ENCODE data around the gene SAPCD1.
"Not testable (repeated sequence)": the region's sequence is repeated elsewhere in the genome, so short reads cannot be mapped to it uniquely, and the experiment has no call there.

The SAPCD1 gene

DNA sequence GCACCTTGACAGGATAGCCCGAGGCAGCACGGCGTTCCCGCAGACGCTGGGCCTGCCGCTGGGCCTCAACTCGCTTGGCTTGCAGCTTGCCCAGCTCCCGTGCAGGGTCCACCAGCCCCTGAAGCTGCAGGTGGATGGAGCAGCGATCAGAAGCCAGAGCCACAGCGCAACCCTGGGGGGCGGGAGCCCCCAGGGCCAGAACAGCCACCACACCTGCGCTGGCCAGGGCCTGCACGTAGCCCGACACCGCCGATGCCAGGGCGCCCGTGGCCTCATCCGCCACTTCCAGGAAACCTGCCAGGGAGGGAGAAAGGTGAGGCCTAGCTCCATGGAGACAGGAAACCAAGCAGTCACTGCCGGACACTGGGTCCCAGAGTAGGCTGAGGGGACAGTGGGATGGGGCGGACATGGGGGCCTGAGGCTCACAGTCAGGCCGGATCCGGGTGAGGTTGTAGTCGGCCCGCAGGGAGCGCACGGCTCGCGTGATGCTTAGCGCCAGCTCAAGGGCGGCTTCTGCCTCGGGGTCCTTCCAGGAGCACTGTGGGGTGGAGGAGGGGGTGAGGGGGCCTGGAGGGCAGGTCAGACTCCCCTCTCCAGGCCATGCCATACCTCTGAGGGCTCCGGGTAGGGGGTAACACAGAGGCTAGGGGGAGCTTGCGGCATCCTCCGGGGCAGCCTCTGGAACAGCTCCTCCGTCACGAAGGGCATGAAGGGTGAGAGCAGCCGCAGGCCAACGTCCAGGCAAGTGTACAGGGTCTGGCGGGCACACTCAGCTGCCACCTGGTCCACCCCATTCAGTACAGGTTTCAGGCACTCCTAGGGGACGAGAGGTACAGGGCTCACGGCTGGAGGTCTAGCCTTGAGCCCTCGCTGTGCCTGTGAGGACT, 16.8 kb downstream of the SAPCD1 start:
- no peak for DNase-seq (ENCODE audit: low read depth)

DNA sequence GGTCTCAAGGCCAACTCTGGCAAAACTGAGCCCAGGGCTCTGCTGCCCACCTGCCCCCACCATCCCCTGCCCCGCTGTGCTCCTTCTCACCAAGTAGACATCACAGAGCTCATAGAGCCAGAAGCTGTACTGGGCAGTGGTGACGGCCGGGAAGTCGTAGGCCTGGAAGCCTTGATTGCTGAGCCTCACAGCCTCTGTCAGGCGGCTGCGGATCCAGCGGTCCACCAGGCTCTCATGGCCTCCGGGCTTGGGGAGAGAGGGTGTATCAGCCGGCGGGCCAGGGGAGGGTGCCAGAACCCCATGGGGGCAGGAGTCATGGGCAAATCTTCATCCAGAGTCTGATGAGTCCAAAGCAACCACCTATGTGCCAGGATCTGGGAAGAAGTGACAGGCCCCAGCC, 17.5 kb downstream of the SAPCD1 start:
- no peak for DNase-seq (ENCODE audit: low read depth)

DNA sequence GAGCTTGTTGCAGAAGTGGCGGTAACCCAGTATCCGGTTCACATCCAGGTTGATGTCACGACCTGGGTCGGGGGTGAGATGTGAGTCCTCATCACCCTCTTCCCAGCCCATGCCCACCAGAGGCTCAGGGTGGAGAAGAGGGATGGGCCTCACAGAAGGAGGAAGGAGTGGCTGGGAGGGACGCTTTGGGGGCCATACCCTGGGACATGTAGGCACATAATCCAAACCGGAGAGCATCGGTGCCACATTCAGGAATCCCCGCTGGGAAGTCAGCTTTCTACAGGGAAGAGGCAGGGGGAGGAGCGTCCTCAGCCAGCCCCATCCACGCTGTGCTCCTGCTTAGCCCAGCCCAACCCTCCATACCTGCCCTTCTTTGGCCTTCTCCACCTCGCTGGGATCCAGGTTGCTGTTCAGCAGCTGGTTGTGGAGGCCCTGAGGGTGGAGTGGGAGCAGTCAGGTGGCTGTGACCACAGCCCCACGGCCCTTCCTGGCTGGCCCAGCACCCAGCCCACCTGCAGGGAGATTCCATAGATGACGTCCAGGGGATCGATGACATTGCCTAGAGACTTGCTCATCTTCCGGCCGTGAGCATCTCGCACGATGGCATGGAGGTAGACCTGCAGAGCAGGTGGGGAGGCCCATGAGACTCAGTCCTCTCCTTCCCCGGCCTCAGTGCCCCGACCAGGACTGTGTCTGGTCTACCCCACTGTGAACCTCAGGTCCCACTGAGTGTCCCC, 18.2 kb downstream of the SAPCD1 start:
- DNase-seq (ENCODE audit: low read depth) = no peak

DNA sequence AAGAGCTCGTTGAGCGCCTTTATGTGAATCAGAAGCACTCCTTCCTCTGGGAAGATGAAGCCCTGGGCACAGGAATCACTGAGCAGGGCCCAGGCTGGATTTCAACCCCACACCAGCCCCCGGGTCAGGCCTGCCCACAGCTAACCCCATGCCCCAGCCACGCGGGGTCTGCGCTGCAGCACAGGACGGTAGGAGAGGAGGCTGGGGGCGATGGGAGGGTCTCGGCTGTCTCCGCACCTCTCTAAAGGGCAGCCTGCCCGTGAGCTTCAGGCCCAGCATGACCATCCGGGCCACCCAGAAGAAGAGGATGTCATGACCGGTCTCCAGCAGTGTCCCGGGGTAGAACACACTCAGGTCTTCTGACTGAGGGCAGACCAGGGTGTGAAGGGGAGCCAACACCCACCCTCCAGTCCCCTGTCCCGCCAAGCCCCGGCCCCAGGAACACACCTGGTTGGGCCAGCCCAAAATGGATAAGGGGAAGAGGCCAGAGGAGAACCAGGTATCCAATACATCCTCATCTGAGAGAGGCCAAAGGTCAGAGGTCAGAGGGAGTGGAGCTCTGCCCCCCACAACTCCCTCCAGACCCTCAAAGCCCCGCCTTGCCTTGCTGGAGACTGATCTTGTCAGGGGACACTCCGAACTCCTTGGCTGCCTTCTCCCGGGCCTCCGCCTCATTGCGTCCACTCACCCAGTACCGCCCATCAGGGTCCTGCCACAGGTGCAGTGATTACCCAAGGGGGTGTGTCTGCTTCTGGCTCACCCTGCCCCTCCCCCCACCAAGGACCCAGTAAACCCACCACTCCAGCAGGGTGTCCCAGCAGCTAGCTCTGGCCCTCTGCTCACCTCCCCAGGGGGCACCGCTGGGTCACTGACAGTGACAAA, 19.0 kb downstream of the SAPCD1 start:
- no peak for DNase-seq (ENCODE audit: low read depth)

DNA sequence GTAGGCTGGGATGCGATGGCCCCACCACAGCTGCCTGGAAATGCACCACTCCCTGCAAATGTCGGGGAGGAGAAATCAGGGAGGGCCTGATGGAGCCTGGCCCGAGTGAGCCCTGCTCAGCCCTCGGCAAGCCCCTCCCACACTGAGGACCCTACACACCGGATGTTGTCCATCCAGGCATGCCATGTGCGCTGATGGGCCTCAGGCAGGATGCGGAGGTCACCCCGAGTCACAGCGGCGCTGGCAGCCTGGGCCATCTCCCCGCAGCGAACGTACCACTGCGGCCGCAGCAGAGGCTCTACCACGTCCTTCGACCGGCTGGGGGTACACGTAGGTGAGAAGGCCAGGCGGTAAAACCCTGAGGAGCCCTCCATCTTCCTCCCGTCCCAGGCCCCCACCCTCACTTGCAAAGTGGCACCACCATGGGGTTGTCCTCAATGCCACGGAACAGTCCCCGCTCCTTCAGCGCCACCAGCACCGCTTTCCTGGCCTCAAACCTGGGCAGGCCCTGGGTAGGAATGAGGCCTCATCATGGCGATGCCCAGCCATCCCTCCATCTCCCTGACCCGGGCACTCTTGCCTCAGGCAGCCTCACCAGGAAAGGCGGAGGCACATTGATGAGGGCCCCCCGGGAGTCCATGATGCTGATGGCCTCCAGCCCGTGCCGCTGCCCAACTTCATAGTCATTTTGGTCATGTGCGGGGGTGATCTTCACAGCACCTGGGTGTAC, 19.8 kb downstream of the SAPCD1 start:
- no peak for DNase-seq (ENCODE audit: low read depth)

DNA sequence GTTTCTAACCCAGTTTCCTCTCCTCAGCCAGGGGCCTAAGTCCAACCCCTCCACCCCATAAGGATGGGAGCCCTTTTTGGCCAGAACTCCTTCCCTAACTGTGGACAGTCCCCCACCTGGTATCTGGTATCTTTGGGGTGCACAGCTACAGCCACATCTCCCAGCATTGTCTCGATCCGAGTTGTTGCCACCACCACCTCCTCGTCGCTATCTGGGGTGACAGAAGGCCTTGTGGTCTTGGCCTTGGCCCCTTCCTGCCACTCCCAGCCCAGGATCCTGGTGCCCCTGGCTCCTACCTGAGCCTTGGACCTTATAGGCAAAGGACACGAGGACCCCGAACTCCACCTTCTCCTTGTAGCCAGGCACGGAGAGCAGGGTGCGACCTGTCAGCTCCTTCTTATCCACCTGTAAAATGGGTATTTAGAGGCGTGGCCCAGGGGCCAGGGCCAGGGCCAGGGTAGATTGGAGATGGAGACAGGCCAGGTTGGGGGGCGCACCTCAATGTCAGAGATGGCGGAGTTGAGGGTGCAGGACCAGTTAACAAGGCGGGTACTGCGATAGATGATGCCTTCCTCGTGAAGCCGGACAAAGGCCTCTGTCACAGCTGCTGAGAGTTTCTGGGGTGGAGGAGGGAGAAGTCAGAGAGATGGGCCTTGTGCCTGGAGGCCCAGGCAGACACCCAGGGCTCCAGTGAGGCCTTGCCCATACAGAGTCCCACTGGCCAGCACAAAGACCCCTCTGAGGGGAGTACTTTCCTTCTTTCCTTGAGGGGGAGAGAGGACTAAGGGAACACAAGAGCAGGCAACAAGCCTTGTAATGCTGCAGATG, 21.9 kb downstream of the SAPCD1 start:
- no peak for DNase-seq (ENCODE audit: low read depth)

DNA sequence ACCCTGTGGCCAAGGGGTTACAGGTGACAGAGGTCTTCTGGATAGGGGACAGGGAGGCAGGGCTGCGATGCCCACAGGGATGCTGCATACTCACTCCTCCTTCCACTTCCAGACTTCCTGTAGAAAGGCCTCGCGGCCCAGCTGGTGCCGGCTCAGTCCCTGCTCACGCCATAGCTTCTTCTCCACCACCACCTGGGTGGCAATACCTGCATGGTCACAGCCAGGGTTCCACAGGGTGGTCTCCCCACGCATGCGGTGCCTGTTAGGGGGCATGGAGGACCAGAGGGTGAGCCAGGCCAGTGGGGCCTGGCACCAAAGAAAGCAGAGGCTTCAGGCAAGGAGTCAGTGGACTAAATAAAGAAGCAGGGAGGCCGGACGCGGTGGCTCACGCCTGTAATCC, 23.0 kb downstream of the SAPCD1 start:
- DNase-seq (ENCODE audit: low read depth) = no peak

DNA sequence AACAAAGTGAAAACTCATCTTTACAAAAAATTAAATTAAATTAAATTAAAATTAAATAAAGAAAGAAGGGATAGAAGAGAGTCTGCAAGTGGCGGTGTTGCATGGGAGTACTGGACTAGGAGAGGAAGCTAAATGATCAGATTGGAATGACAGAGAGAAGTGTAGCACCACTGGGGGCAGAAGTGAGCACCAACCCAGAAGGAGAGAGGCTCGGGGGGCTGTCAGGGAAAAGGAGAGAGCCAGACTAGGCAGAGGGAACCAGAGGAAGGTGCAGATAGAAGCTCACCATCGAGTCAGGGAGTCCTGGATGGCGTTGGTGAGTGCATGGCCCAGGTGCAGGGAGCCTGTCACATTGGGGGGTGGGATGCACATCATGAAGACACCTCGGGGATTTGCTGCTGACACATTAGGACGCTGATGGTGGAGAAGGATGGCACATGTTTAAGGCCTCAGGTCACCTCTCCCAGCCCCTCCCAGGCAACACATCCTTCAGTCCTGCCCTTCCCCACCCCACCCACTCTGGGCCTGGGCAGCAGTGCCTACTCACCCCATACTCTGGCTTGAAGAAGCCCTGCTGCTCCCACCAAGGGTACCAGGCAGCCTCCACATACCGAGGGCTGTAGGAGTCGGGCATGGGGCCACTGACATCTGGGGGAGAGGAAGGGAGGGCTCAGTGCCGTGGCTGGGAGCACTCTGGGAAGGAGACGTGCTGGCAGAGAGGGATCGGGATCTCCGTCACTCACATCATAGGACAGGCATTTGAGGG, 29.1 kb downstream of the SAPCD1 start:
- DNase-seq (ENCODE audit: low read depth) = no peak

DNA sequence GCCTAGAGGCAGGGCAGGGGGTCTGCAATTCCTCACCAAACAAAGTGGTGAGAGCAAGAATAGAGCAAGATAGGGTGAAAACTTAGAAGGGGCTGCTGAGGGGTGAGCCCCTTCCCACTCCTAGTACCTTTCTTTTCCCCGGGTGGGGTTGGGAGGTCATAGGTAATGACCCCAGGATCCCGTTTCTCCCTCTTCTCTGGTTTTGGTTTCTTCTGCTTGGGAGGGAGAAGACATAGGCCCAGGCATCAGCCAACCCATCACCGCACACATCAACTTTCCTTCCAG, 29.6 kb downstream of the SAPCD1 start:
- DNase-seq (ENCODE audit: low read depth) = no peak

DNA sequence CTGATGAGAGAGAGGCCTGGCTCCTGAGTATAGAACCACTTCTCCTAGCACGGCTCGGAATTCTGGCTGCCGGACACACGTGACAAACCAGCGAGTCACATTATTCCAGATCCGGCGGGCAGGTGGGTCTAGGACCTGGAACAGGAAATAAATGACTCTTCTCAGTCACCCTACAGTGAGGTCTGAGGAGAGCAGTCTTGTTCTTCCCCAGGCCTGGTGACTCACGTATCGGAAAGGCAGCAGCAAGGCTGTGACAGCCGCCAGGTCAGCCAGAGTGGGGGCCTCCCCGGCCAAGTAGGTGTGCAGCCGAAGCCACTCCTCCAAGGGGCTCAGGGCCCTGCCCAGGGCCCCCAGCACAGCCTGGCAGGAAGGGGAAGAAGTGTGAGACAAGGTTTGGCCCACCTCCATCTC, 30.3 kb downstream of the SAPCD1 start:
- DNase-seq (ENCODE audit: low read depth) = no peak

DNA sequence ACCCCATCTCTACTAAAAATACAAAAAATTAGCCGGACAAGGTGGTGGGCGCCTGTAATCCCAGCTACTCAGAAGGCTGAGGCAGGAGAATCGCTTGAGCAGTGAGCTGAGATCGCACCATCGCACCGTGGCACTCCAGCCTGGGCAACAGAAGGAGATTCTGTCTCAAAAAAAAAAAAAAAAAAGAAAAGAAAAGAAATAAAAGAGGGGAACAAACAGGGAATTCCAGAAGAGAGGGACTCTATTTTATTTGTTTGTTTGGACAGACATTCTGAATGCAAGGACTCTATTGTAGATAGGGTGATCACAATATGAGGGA, 31.4 kb downstream of the SAPCD1 start:
- not testable (repeated sequence) for DNase-seq (ENCODE audit: low read depth)

DNA sequence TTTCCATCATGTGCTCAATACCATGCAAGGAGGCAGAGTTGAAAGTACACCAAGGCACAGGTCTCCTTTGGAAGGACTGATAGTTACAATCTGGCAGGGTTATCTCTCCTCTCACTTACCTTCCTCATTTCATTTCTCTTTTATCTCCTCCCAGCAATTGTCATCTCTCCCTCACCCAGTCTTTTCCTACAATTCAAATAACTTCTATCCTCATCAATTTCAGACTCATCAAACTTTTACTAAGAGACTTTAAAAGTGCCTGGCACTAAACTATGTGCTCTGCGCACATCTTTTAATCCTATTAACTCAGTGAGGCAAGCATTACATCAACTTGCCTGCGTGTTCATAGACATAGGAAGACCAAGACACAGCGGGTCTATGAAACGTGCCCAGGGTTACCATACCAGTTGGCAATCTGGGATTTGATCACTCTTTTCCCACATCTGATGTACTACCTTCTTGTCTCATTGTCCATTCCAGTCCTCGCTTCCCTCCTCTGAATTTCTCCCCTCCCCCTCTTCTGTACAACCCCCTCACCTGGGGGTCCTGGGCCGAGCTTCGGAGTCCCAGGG, 31.9 kb downstream of the SAPCD1 start:
- DNase-seq (ENCODE audit: low read depth) = no peak

DNA sequence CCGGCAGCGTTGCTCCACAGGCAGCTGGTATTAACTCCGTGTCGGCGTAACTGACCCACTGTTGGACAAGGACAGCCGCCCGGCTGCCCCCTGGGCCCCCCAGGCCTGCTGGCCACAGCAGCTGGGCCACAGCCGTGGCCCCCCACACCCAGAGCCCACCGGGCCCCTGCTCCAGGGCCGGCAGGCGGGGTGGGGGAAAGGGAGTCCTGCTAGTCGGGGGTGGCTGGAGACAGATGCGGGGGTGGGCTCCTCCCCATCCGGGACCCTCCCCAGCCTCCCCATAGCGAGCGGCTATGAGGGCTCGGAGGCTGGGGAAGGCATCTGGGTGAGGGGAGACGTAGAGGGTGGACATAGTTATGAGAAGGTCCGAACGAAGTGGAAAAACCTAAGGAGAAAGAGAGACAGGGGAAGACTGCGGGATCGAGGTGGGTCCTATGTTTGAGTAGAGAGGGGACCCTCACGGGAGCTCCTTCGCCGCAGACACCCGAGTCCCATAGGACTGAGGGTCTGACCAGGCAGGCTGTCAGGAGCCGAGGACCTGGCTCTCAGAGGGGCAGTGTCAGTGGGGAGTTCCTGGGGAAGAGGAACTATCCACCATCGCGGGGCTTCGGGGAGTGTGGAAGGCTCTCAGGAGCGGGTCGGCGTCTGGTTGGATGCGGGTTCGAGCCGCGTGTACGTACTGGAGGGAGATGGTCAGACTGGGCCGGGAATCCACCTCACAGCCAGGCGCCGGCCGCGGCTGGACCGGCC, 32.6 kb downstream of the SAPCD1 start:
- DNase-seq (ENCODE audit: low read depth) = no peak

DNA sequence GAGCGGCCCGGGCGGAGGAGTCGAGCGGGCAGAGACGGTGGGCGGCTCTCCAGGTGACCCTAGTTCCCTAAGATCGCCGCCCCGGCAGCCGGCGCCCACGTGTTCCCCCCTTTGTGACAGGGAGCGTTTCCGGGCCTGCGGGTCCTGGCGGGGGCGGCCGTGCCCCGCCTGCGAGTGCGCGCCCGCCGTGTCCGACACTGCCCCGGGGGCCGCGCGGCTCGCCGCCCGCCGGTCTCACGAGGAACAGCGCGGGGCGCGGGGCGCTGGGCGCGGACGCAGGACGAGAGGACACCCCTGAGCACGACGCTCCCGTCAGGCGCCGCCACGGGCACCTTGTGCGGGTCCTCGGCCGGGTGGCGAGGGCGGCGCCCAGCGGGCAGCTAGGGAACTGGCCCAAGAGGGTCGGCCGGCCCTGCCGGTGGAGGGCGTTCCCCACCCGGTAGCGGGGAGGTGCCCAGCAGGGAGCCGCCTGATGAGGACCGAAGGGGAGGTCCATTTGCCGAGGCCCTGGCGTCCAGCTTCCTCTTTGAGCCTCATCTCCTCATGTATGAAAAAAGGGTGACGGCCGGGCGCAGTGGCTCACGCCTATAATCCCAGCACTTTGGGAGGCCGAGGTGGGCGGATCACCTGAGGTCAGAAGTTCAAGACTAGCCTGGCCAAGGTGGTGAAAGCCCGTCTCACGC, 33.3 kb downstream of the SAPCD1 start, which contains the start of gene VARS1:
Gene VARS1 (minus strand): TSS at position 137 of the 683 bp plus-strand sequence. CDS start 535 bp downstream, outside the sequence.
- DNase-seq (ENCODE audit: low read depth) = peak; percentile 74

DNA sequence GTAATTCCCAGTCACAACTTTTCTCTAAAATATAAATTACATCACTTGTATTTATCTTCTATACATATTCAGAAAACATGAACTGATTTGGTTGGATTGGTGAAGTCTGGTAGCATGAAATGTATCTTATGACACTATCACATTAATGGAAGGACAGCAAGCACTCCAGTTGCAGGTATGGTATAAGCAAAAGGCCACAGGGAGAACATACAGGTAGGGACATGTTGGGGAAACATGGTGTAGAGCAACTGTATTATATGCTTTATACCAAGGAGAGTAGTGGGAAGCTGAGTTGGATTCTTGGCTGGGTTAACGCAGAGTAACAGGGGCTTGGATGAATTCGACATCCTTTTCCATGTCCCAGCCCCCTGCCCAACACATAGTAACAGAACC, 34.5 kb downstream of the SAPCD1 start:
- DNase-seq (ENCODE audit: low read depth) = no peak

DNA sequence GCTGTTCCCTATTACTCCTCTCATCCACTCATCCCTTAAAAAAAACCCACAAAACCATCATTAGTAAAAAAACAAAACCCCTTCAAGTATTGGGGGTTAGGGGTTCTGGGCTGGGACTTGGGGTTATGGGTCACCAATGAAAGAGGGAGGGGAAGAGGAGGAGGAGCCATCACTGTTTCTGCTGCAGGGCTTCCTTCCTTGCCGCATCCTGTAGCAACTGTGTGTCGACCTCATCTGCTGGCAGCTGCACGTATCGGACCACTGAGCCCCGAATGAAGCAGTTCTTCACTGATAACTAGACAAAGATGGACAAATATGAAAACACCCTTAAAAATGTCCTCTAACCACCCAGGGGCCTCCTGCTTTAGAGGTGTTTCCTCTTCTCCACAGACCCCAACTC, 35.1 kb downstream of the SAPCD1 start:
- DNase-seq (ENCODE audit: low read depth) = peak; percentile 23

DNA sequence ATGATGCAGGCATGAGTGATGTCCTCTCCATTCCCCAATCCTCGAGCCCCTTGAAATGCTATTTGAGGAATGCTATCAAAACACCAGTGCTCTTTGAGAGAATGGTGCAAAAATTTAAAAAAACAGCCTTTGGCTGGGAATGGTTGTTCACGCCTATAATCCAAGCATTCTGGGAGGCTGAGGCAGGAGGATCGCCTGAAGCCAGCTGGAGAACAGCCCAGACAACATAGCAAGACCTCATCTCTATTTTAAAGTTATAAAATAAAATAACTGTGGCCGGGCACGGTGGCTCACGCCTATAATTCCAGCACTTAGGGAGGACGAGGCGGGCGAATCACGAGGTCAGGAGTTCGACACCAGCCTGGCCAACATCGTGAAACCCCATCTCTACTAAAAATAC, 37.3 kb downstream of the SAPCD1 start:
- DNase-seq (ENCODE audit: low read depth) = no peak
